OCI-LY3 (cell line): Measurements from ENCODE around the gene RPUSD3.

Source experiments
- CTCF ChIP-seq: fragments of 200-600, 300-600 bp; sonication (generic); IDR thresholded peaks from 2 replicates; pipeline ENCODE4 v1.5.1; 2014; ENCODE audit warnings: antibody characterized with exemption, low read length, low read depth
- EZH2phosphoT487 ChIP-seq: fragments of 200-600 bp; shearing (Covaris generic); IDR thresholded peaks from 2 replicates; pipeline ENCODE4 v1.6.1; 2018; ENCODE audit warnings: antibody characterized with exemption, mixed run types, low read depth

GRCh38 chr3:9879830-9880549, 36.2 kb upstream of the RPUSD3 start, which contains the start of gene CIDEC:
- TF ChIP-seq CTCF: no peak
- no peak for TF ChIP-seq EZH2phosphoT487
